Panc1 (cell line): ENCODE measurements around the gene PRKAG2. TPM values are rescaled to one million over a fixed set of nuclear protein-coding genes. Genes with fewer than 3 reads are reported as not detected.

Experiments used
- ATAC-seq: fragments of 200-7000 bp; cut with Tn5 transposase; 2 replicates; pipeline ENCODE4 v1.9.1; 2020; ENCODE audit warnings: mild to moderate bottlenecking, moderate library complexity
- BruUV-seq: library from RNA; stranded (reverse); fragments of 400-500 nt; replicated peaks from 2 replicates; lab custom pipeline; 2021; lab: Mats Ljungman, UMichigan
- CTCF ChIA-PET: fragments of 300-600 bp; sonication (Branson Sonifier 250); formaldehyde crosslinking; loops from one replicate; lab custom pipeline; 2022; ENCODE audit warnings: antibody characterized with exemption; lab: Charles Lee
- POLR2A ChIA-PET: fragments of 300-600 bp; sonication (Branson Sonifier 250); formaldehyde crosslinking; loops from one replicate; lab custom pipeline; 2022; ENCODE audit warnings: antibody characterized with exemption; lab: Charles Lee
- DNase-seq: peaks from one replicate; pipeline ENCODE4 v3.0.0-alpha.2; 2010; ENCODE audit warnings: low read depth, low spot score
- H3K27ac ChIP-seq: 2 replicates; pipeline ENCODE4 v1.5.1; 2011; ENCODE audit warnings: mild to moderate bottlenecking, low read length, inconsistent platforms
- H3K27me3 ChIP-seq: fragments of 200-500 bp; sonication (Bioruptor generic); 2 replicates; pipeline ENCODE4 v1.6.0; 2014; ENCODE audit warnings: low read length, inconsistent platforms; ENCODE audit not compliant: control insufficient read depth, insufficient read depth
- H3K36me3 ChIP-seq: fragments of 200-500 bp; sonication (Bioruptor generic); 2 replicates; pipeline ENCODE4 v1.5.1; 2014; ENCODE audit warnings: inconsistent platforms, mild to moderate bottlenecking, low read length, moderate library complexity; ENCODE audit not compliant: control insufficient read depth, insufficient read depth
- H3K4me1 ChIP-seq: 2 replicates; pipeline ENCODE4 v1.5.1; 2011; ENCODE audit warnings: inconsistent platforms, mild to moderate bottlenecking, low read length, moderate library complexity; ENCODE audit not compliant: control insufficient read depth, insufficient read depth
- H3K4me3 ChIP-seq, 2 experiments: 2 replicates each; pipeline ENCODE4 v1.5.1; 2011 to 2012; ENCODE audit warnings: low read depth in 2 of 2, low read length in 2 of 2, mild to moderate bottlenecking in 2 of 2, inconsistent platforms in 1 of 2, moderate library complexity in 1 of 2
- H3K9me3 ChIP-seq: fragments of 200-500 bp; sonication (Bioruptor generic); 2 replicates; pipeline ENCODE4 v1.5.1; 2014; ENCODE audit warnings: low read depth, mild to moderate bottlenecking, inconsistent platforms, low read length, moderate library complexity; ENCODE audit not compliant: control insufficient read depth, insufficient read depth
- CTCF ChIP-seq: fragments of 450-650 bp; IDR thresholded peaks from 2 replicates; pipeline ENCODE4 v1.5.1; 2017; ENCODE audit warnings: mild to moderate bottlenecking
- POLR2AphosphoS5 ChIP-seq: IDR thresholded peaks from 2 replicates; pipeline ENCODE4 v1.6.1; 2012; ENCODE audit warnings: mild to moderate bottlenecking, low read depth, low read length, moderate library complexity
- REST ChIP-seq, 2 experiments: IDR thresholded peaks; 2 replicates each; pipeline ENCODE4 v1.6.1; 2011 to 2012; ENCODE audit warnings: low read depth in 2 of 2, control low read depth in 1 of 2, low read length in 1 of 2, mild to moderate bottlenecking in 1 of 2, moderate library complexity in 1 of 2; ENCODE audit not compliant: insufficient read depth in 1 of 2
- SIN3A ChIP-seq: IDR thresholded peaks from 2 replicates; pipeline ENCODE4 v1.6.1; 2012; ENCODE audit warnings: low read depth, mild to moderate bottlenecking, low read length, moderate library complexity, borderline replicate concordance; ENCODE audit not compliant: insufficient read depth
- TCF7L2 ChIP-seq: IDR thresholded peaks from 2 replicates; pipeline ENCODE4 v1.6.1; 2011; ENCODE audit warnings: mild to moderate bottlenecking, low read depth, low read length, inconsistent platforms
- in situ Hi-C: cut with HindIII; loops from 2 replicates; pipeline ENCODE4 v1.10.0; 2016; ENCODE audit warnings: low sequenced_read_pairs, low pct_unique_long_range_greater_than_20kb
- intact Hi-C: fragments of 100-400 bp; cut with micrococcal nuclease; formaldehyde crosslinking; loops from one replicate; pipeline ENCODE4 v1.10.0; 2022; ENCODE audit not compliant: unreplicated experiment
- total RNA-seq: library from RNA; stranded (reverse); gene quantifications from one replicate; pipeline ENCODE4 v1.2.1, GENCODE V29; 2021; ENCODE audit not compliant: unreplicated experiment

Gene PRKAG2
- total RNA-seq, 1 experiment from 2014 or later: 71.6 TPM

- peaks cover 14% of the 10 kb centered on the region for H3K4me1 ChIP-seq
- H3K27ac ChIP-seq: no peak overlapping the region
- intact Hi-C loops: no loop called here
- no peaks in the 10 kb centered on the region for H3K9me3 ChIP-seq
- H3K36me3 ChIP-seq: no peaks in the 10 kb centered on the region
- ChIA-PET CTCF (no interaction called here), POLR2A (no interaction called here)
- no TSS peak for BruUV-seq
- in situ Hi-C loops: no loop called here
- H3K27me3 ChIP-seq: no peaks in the 10 kb centered on the region
- DNase-seq (no peak), ATAC-seq (no peak)
- TF ChIP-seq POLR2AphosphoS5 (no peak), REST (IDR thresholded peaks at IDR 0.05; ENCODE audit: insufficient read depth in 1 of 2, low read depth in 2 of 2, low read length in 1 of 2) (no peak), CTCF (no peak), TCF7L2 (no peak), SIN3A (no peak)
- H3K4me3 ChIP-seq: no peak overlapping the region
Observed at GRCh38 chr7:151763420-151763984, 113.4 kb downstream of the PRKAG2 start.

GRCh38 chr7:151762583-151763245, 114.2 kb downstream of the PRKAG2 start:
- DNase-seq (no peak), ATAC-seq (no peak)
- Histone ChIP-seq H3K9me3 (no peaks in the 10 kb centered on the region), H3K4me3 (no peak overlapping the region), H3K36me3 (no peaks in the 10 kb centered on the region), H3K27me3 (no peaks in the 10 kb centered on the region), H3K27ac (no peak overlapping the region), H3K4me1 (peaks cover 21% of the 10 kb centered on the region)
- TF ChIP-seq REST (IDR thresholded peaks at IDR 0.05; ENCODE audit: insufficient read depth in 1 of 2, low read depth in 2 of 2, low read length in 1 of 2) (no peak), SIN3A (no peak), POLR2AphosphoS5 (no peak), CTCF (no peak), TCF7L2 (no peak)
- POLR2A ChIA-PET: no interaction called here
- intact Hi-C loops (no loop called here), in situ Hi-C loops (no loop called here)
- CTCF ChIA-PET: no interaction called here
- no TSS peak for BruUV-seq
